ENCODE results near the gene TBCC. TPM values are rescaled to one million over a fixed set of nuclear protein-coding genes. Genes with fewer than 3 reads are reported as not detected.

Gene TBCC
- total RNA-seq, 1 donor from 2014 or later, result 17.8 TPM

DNA sequence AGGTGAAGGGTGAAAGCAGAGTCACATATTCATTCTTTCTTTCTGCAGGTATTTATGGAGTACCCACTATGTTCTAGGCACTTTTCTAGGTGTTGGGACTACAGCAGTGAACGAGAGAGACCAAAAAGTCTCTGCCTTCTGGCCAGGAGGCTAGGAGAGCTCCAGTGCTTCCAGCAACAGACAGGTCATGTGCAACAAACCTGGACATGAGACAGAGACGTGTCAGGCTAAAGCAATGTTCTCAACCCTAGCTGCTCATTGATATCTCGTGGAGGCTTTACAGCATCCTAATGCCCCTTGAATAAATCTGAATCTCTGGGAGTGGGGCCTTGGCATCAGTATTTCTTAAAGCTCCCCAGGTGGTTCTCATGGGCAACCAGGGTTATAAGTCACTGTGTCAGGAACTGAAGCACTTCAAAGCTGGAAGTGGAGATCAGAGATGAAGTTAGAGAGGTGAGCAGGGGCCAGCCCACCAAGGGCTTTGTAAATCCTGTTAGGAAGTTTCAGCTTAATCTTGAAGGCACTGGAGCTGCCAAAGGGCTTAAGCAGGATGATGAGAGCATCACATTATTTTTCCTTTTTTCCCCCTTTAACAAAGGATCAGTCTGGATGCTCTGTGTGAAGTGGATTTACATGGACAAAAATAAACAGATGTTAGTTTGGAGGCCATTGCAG is 13.0 kb upstream of the TBCC start:
- no peaks in the 10 kb centered on the region for H3K9me3 ChIP-seq
- H3K27me3 ChIP-seq, result no peaks in the 10 kb centered on the region
- peaks cover 7% of the 10 kb centered on the region for H3K36me3 ChIP-seq
- no peak for TF ChIP-seq CTCF (IDR thresholded peaks at IDR 0.05)
- no peak overlapping the region for H3K4me3 ChIP-seq
- no peak for ATAC-seq
- intact Hi-C loops (cut with DNase I), result no loop called here
- no peak for DNase-seq
- H3K27ac ChIP-seq, result no peak overlapping the region
- no peaks in the 10 kb centered on the region for H3K4me1 ChIP-seq

GRCh38 chr6:42756722-42757121 is 10.8 kb upstream of the TBCC start:
- H3K27me3 ChIP-seq, result no peaks in the 10 kb centered on the region
- H3K27ac ChIP-seq, result no peak overlapping the region
- DNase-seq (no peak), ATAC-seq (no peak)
- no peak for TF ChIP-seq CTCF (IDR thresholded peaks at IDR 0.05)
- no peak overlapping the region for H3K4me3 ChIP-seq
- peaks cover 7% of the 10 kb centered on the region for H3K36me3 ChIP-seq
- no peaks in the 10 kb centered on the region for H3K4me1 ChIP-seq
- H3K9me3 ChIP-seq, result no peaks in the 10 kb centered on the region
- intact Hi-C loops (cut with DNase I), result no loop called here

GRCh38 chr6:42754759-42755158 is 8.9 kb upstream of the TBCC start:
- intact Hi-C loops (cut with DNase I), result no loop called here
- H3K27ac ChIP-seq, result no peak overlapping the region
- H3K27me3 ChIP-seq, result no peaks in the 10 kb centered on the region
- H3K9me3 ChIP-seq, result no peaks in the 10 kb centered on the region
- H3K36me3 ChIP-seq, result no peaks in the 10 kb centered on the region
- no peak for TF ChIP-seq CTCF (IDR thresholded peaks at IDR 0.05)
- H3K4me1 ChIP-seq, result no peaks in the 10 kb centered on the region
- H3K4me3 ChIP-seq, result no peak overlapping the region
- DNase-seq, result peak; percentile 17
- ATAC-seq, result no peak

GRCh38 chr6:42751055-42751454 is 5.2 kb upstream of the TBCC start:
- ATAC-seq (no peak), DNase-seq (peak; percentile 50)
- intact Hi-C loops (cut with DNase I), result no loop called here
- no peak for TF ChIP-seq CTCF (IDR thresholded peaks at IDR 0.05)
- Histone ChIP-seq H3K27ac (no peak overlapping the region), H3K27me3 (no peaks in the 10 kb centered on the region), H3K4me3 (no peak overlapping the region), H3K9me3 (no peaks in the 10 kb centered on the region), H3K4me1 (peaks cover 18% of the 10 kb centered on the region), H3K36me3 (no peaks in the 10 kb centered on the region)

GRCh38 chr6:42748203-42748898 is 2.4 kb upstream of the TBCC start:
- DNase-seq (peak; percentile 34), ATAC-seq (no peak)
- H3K27ac ChIP-seq, result no peak overlapping the region
- no peaks in the 10 kb centered on the region for H3K36me3 ChIP-seq
- H3K9me3 ChIP-seq, result no peaks in the 10 kb centered on the region
- intact Hi-C loops (cut with DNase I), result no loop called here
- no peak for TF ChIP-seq CTCF (IDR thresholded peaks at IDR 0.05)
- H3K4me3 ChIP-seq, result peak overlapping the region; percentile 93
- H3K4me1 ChIP-seq, result peaks cover 30% of the 10 kb centered on the region
- H3K27me3 ChIP-seq, result no peaks in the 10 kb centered on the region

All from upper lobe of right lung (tissue), 1 donor.